H1 (cell line): ENCODE results near the gene ITPR1. TPM values are rescaled to one million over a fixed set of nuclear protein-coding genes. Genes with fewer than 3 reads are reported as not detected.

Source experiments
- CTCF ChIA-PET: fragments of 300-600 bp; sonication (Branson Sonifier 250); formaldehyde crosslinking; loops from one replicate; lab custom pipeline; 2021; ENCODE audit not compliant: partially characterized antibody; lab: Charles Lee
- POLR2A ChIA-PET: fragments of 300-600 bp; sonication (Branson Sonifier 250); formaldehyde crosslinking; loops from one replicate; lab custom pipeline; 2021; ENCODE audit warnings: inconsistent platforms; ENCODE audit not compliant: partially characterized antibody; lab: Charles Lee
- DNase-seq, 2 experiments: peaks; one replicate each; pipeline versions ENCODE4 v3.0.0 to v3.0.0-alpha.2; 2010 to 2022; ENCODE audit warnings: low spot score in 2 of 2, low read depth in 1 of 2, mixed read lengths in 1 of 2
- FAIRE-seq: peaks from 2 replicates; lab custom pipeline; 2011; peaks lifted over from hg19 to GRCh38; lab: Jason Lieb, UNC
- H2AFZ ChIP-seq: 2 replicates; pipeline ENCODE4 v1.8.1; 2012; ENCODE audit warnings: low read length, inconsistent platforms
- H2AK5ac ChIP-seq: 2 replicates; pipeline ENCODE4 v1.6.1; 2013; ENCODE audit warnings: low read depth, low read length
- H2BK120ac ChIP-seq: replicated peaks from 2 replicates; pipeline ENCODE3; 2013; ENCODE audit warnings: low read depth, low read length, inconsistent platforms
- H2BK12ac ChIP-seq: 2 replicates; pipeline ENCODE4 v1.6.1; 2013; ENCODE audit warnings: low read depth, low read length
- H2BK15ac ChIP-seq: 2 replicates; pipeline ENCODE4 v1.6.1; 2013; ENCODE audit warnings: low read length
- H2BK20ac ChIP-seq: 2 replicates; pipeline ENCODE4 v1.6.1; 2013; ENCODE audit warnings: low read length
- H2BK5ac ChIP-seq: 2 replicates; pipeline ENCODE4 v1.6.1; 2013; ENCODE audit warnings: low read depth, low read length
- H3K14ac ChIP-seq: 2 replicates; pipeline ENCODE4 v1.6.1; 2013; ENCODE audit warnings: inconsistent platforms; ENCODE audit not compliant: insufficient read length
- H3K18ac ChIP-seq: 2 replicates; pipeline ENCODE4 v1.6.1; 2013; ENCODE audit warnings: low read length; ENCODE audit errors: extremely low read depth
- H3K23ac ChIP-seq: 2 replicates; pipeline ENCODE4 v1.6.1; 2013; ENCODE audit warnings: inconsistent platforms; ENCODE audit not compliant: insufficient read length
- H3K23me2 ChIP-seq: 2 replicates; pipeline ENCODE4 v1.6.1; 2013; ENCODE audit warnings: low read depth, low read length
- H3K27ac ChIP-seq: 2 replicates; pipeline ENCODE4 v1.6.1; 2011; ENCODE audit warnings: low read depth, low read length, inconsistent platforms
- H3K27me3 ChIP-seq, 4 experiments: replicated peaks in 1 of 4; 1 replicate in 1 of 4; 2 replicates in 3 of 4; pipeline versions ENCODE4 v1.6.1 to v1.8.1; 2011 to 2013; ENCODE audit warnings: low read length in 3 of 4, mild to moderate bottlenecking in 3 of 4, inconsistent platforms in 2 of 4, mixed read lengths in 2 of 4, moderate library complexity in 1 of 4; ENCODE audit not compliant: control insufficient read depth in 3 of 4, insufficient read depth in 3 of 4; ENCODE audit errors: extremely low read depth in 1 of 4
- H3K36me3 ChIP-seq, 4 experiments: 2 replicates each; pipeline versions ENCODE4 v1.6.1 to v1.8.1; 2011 to 2013; ENCODE audit warnings: mild to moderate bottlenecking in 4 of 4, low read length in 3 of 4, moderate library complexity in 2 of 4, control low read depth in 1 of 4, inconsistent platforms in 1 of 4; ENCODE audit not compliant: insufficient read depth in 4 of 4, control insufficient read depth in 2 of 4
- H3K4ac ChIP-seq: replicated peaks from 2 replicates; pipeline ENCODE3; 2013; ENCODE audit warnings: low read length, low read depth, mixed read lengths, inconsistent platforms; ENCODE audit not compliant: insufficient read length
- H3K4me1 ChIP-seq, 4 experiments: replicated peaks in 1 of 4; 1 replicate in 1 of 4; 2 replicates in 3 of 4; pipeline versions ENCODE4 v1.6.1 to v1.8.1; 2011 to 2013; ENCODE audit warnings: low read length in 3 of 4, inconsistent platforms in 2 of 4, mixed read lengths in 1 of 4; ENCODE audit not compliant: insufficient read depth in 4 of 4, control insufficient read depth in 3 of 4
- H3K4me2 ChIP-seq, 2 experiments: 2 replicates each; pipeline versions ENCODE4 v1.6.1 to v1.8.1; 2011 to 2013; ENCODE audit warnings: low read depth in 2 of 2, low read length in 2 of 2, control low read depth in 1 of 2, inconsistent platforms in 1 of 2, mild to moderate bottlenecking in 1 of 2; ENCODE audit not compliant: insufficient read depth in 1 of 2
- H3K4me3 ChIP-seq, 4 experiments: fragments of 200-600, 300-600 bp in 1 of 4; sonication (generic), shearing (Covaris generic), sonication (Bioruptor Twin) in 1 of 4; 2 replicates each; pipeline versions ENCODE4 v1.5.1 to v1.8.1; 2011 to 2016; ENCODE audit warnings: low read length in 4 of 4, low read depth in 3 of 4, control low read depth in 2 of 4, inconsistent platforms in 2 of 4, mild to moderate bottlenecking in 2 of 4, mixed read lengths in 1 of 4, moderate library complexity in 1 of 4; ENCODE audit not compliant: insufficient read depth in 2 of 4; ENCODE audit errors: extremely low read depth in 1 of 4
- H3K56ac ChIP-seq: replicated peaks from 2 replicates; pipeline ENCODE3; 2013; ENCODE audit warnings: low read depth, mild to moderate bottlenecking, mixed read lengths, low read length, inconsistent platforms; ENCODE audit not compliant: insufficient read length
- H3K79me1 ChIP-seq: 2 replicates; pipeline ENCODE4 v1.6.1; 2013; ENCODE audit warnings: low read depth, low read length, control low read depth
- H3K79me2 ChIP-seq, 2 experiments: 2 replicates each; pipeline versions ENCODE4 v1.6.1 to v1.8.1; 2012 to 2013; ENCODE audit warnings: low read length in 2 of 2, mild to moderate bottlenecking in 2 of 2, inconsistent platforms in 1 of 2; ENCODE audit not compliant: insufficient read depth in 2 of 2, control insufficient read depth in 1 of 2
- H3K9ac ChIP-seq, 4 experiments: replicated peaks in 1 of 4; 1 replicate in 1 of 4; 2 replicates in 3 of 4; pipeline versions ENCODE4 v1.6.1 to v1.8.1; 2011 to 2013; ENCODE audit warnings: low read depth in 3 of 4, low read length in 3 of 4, control low read depth in 2 of 4, mild to moderate bottlenecking in 2 of 4, moderate library complexity in 2 of 4, inconsistent platforms in 1 of 4; ENCODE audit errors: extremely low read depth in 1 of 4
- H3K9me3 ChIP-seq, 2 experiments: 2 replicates each; pipeline versions ENCODE4 v1.6.1 to v1.8.1; 2012 to 2013; ENCODE audit warnings: mild to moderate bottlenecking in 2 of 2, moderate library complexity in 2 of 2, control low read depth in 1 of 2, inconsistent platforms in 1 of 2, low read depth in 1 of 2, low read length in 1 of 2, mixed read lengths in 1 of 2; ENCODE audit not compliant: insufficient read depth in 2 of 2
- H4K20me1 ChIP-seq, 2 experiments: replicated peaks in 1 of 2; 2 replicates each; pipeline versions ENCODE3 to v1.8.1; 2011 to 2013; ENCODE audit warnings: inconsistent platforms in 2 of 2, low read length in 2 of 2, mild to moderate bottlenecking in 1 of 2; ENCODE audit not compliant: insufficient read depth in 2 of 2, control insufficient read depth in 1 of 2
- H4K5ac ChIP-seq: 2 replicates; pipeline ENCODE4 v1.6.1; 2013; ENCODE audit warnings: low read length, low read depth, mixed read lengths, inconsistent platforms; ENCODE audit not compliant: insufficient read length
- H4K8ac ChIP-seq: 2 replicates; pipeline ENCODE4 v1.8.0; 2013; ENCODE audit warnings: mild to moderate bottlenecking, moderate library complexity, low read length, inconsistent platforms; ENCODE audit not compliant: insufficient read depth; ENCODE audit errors: extremely low read depth
- H4K91ac ChIP-seq: replicated peaks from 2 replicates; pipeline ENCODE3; 2013; ENCODE audit warnings: low read length, mixed read lengths, inconsistent platforms; ENCODE audit not compliant: insufficient read length
- BACH1 ChIP-seq: IDR thresholded peaks from 2 replicates; pipeline ENCODE4 v1.6.1; 2012; ENCODE audit warnings: low read length, improper control_type of control experiment
- BRCA1 ChIP-seq: IDR thresholded peaks from 2 replicates; pipeline ENCODE4 v1.6.1; 2012; ENCODE audit warnings: low read depth, low read length, improper control_type of control experiment
- CBX8 ChIP-seq: fragments of 300-800, 300-1000 bp; sonication (generic); IDR thresholded peaks from 2 replicates; pipeline ENCODE4 v1.7.1; 2016; ENCODE audit warnings: low read depth, low read length, borderline replicate concordance
- CHD2 ChIP-seq: IDR thresholded peaks from 2 replicates; pipeline ENCODE4 v1.6.1; 2012; ENCODE audit warnings: low read length, improper control_type of control experiment
- EGR1 ChIP-seq: IDR thresholded peaks from 2 replicates; pipeline ENCODE4 v1.6.1; 2011; ENCODE audit warnings: low read depth, low read length, borderline replicate concordance
- HDAC2 ChIP-seq, 2 experiments: fragments of 300-600 bp in 1 of 2; sonication (generic) in 1 of 2; IDR thresholded peaks; 2 replicates each; pipeline ENCODE4 v1.6.1; 2011 to 2012; ENCODE audit warnings: low read depth in 2 of 2, low read length in 2 of 2, mild to moderate bottlenecking in 2 of 2, moderate library complexity in 2 of 2, borderline replicate concordance in 1 of 2, inconsistent platforms in 1 of 2
- JUN ChIP-seq: IDR thresholded peaks from 2 replicates; pipeline ENCODE4 v1.6.1; 2011; ENCODE audit warnings: low read depth, mild to moderate bottlenecking, improper control_type of control experiment, low read length
- TBP ChIP-seq: IDR thresholded peaks from 2 replicates; pipeline ENCODE4 v1.6.1; 2011; ENCODE audit warnings: low read depth, low read length, improper control_type of control experiment
- YY1 ChIP-seq: IDR thresholded peaks from 2 replicates; pipeline ENCODE4 v1.6.1; 2011; ENCODE audit warnings: low read depth, mild to moderate bottlenecking, low read length
- WGBS, 2 experiments: shearing (Covaris generic) in 1 of 2; methylation state at CpG; one replicate each; pipeline versions ENCODE4 v1.1.6 to v1.1.7; 2013 to 2015; ENCODE audit warnings: low lambda C conversion rate in 2 of 2, mixed read lengths in 2 of 2, inconsistent platforms in 1 of 2, low coverage in 1 of 2, missing lambda C conversion rate in 1 of 2; ENCODE audit not compliant: insufficient replicate concordance in 2 of 2, insufficient coverage in 1 of 2, insufficient read length in 1 of 2; ENCODE audit errors: extremely low coverage in 1 of 2, missing lambda C conversion rate in 1 of 2; 5-methylcytosine and 5-hydroxymethylcytosine counted together
- polyA plus RNA-seq, 7 experiments: library from polyadenylated mRNA; depleted of rRNA in 3 of 7; stranded (reverse) in 5 of 7; unstranded in 2 of 7; fragments of >200 nt in 5 of 7; fragments of 200-250 nt in 2 of 7; gene quantifications; 1 replicate in 5 of 7; 2 replicates in 1 of 7; 4 replicates in 1 of 7; pipeline versions ENCODE4 v1.2.1 to v1.2.3, GENCODE V29; 2011 to 2013; ENCODE audit warnings: missing spikeins in 2 of 7, mixed read lengths in 2 of 7
- total RNA-seq: library from RNA; stranded (reverse); fragmentation: NEBNext Ultra II Directional; extraction: Animal tissue kit (Norgen Biotek cat#: 25700); gene quantifications from 2 replicates; pipeline ENCODE4 v1.2.1, GENCODE V29; 2021

ITPR1 gene
- total and polyA plus RNA-seq, 2 of the 8 experiments (the other 6 are each of a cell fraction or from before 2014, with no cell fraction given): 2.5 to 16.3 TPM

DNA sequence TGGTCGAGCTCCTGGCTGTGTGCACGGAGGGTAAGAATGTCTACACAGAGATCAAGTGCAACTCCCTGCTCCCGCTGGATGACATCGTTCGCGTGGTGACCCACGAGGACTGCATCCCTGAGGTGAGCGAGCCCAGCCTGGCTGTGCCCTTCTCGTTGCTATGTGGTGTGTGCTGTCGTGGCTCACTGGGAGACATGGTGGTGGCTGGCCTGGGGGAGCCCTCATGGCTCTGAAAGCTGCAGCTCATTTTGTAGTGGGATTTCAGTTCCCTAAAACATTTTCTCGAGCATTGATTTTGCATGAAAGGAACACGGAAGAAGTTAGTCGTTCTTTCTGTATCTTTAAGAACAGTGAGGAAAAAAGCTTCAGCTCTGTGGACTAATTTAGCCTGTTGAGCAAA is 200.5 kb downstream of the ITPR1 start:
- Histone ChIP-seq H3K9ac (no peak overlapping the region), H4K20me1 (no peaks in the 10 kb centered on the region), H2BK20ac (no peak overlapping the region), H2BK15ac (no peak overlapping the region), H3K9me3 (no peaks in the 10 kb centered on the region), H4K5ac (no peak overlapping the region), H2BK5ac (no peak overlapping the region), H3K23me2 (no peaks in the 10 kb centered on the region), H3K79me2 (no peaks in the 10 kb centered on the region), H3K79me1 (no peaks in the 10 kb centered on the region), H3K14ac (no peak overlapping the region), H4K8ac (no peak overlapping the region), H3K4me1 (no peaks in the 10 kb centered on the region), H2AFZ (no peak overlapping the region), H3K27ac (no peak overlapping the region), H3K36me3 (no peaks in the 10 kb centered on the region; a peak in 1 of 8 replicates), H3K56ac (no peak overlapping the region), H2BK120ac (no peak overlapping the region), H2BK12ac (no peak overlapping the region)
- ChIA-PET POLR2A (no interaction called here), CTCF (interaction anchor here (1.0 to 2.2 kb wide), 5 partner anchors 9 to 27 kb away, joined by 3 to 8 read pairs (median 3); no protein-coding TSS in a partner anchor)
- 87% methylated on average over 13 of the region's 13 CpGs; no CpG with 5 or more reads in 1 of the 2 experiments for WGBS, 2 experiments
- DNase-seq: no peak
- no peak for TF ChIP-seq HDAC2 (IDR thresholded peaks at IDR 0.05; ENCODE audit: borderline replicate concordance in 1 of 2, low read depth in 2 of 2, low read length in 2 of 2)
- no peak for TF ChIP-seq EGR1
- no peak for TF ChIP-seq JUN
- TF ChIP-seq BRCA1: no peak
- no peak for TF ChIP-seq BACH1
- TF ChIP-seq CHD2: no peak
- TF ChIP-seq YY1: no peak
- no peak for TF ChIP-seq TBP
- TF ChIP-seq CBX8: no peak
- TF ChIP-seq, all 59 proteins: peak for 0
- FAIRE-seq: no peak
- H3K4me2 ChIP-seq: no peak overlapping the region
- H3K23ac ChIP-seq: no peak overlapping the region
- H3K4ac ChIP-seq: no peak overlapping the region
- H2AK5ac ChIP-seq: no peak overlapping the region
- no peaks in the 10 kb centered on the region for H3K27me3 ChIP-seq
- H3K4me3 ChIP-seq: no peak overlapping the region
- H3K18ac ChIP-seq: no peak overlapping the region
- no peak overlapping the region for H4K91ac ChIP-seq
